Aorta (tissue), 5 donors: ENCODE measurements around the gene PHF14. TPM values are rescaled to one million over a fixed set of nuclear protein-coding genes. Genes with fewer than 3 reads are reported as not detected.

Source experiments
- ATAC-seq: fragments of 200-7000 bp; cut with Tn5 transposase; one replicate; pipeline ENCODE4 v1.9.1; 2022; ENCODE audit warnings: moderate library complexity; ENCODE audit not compliant: low FRiP score
- DNase-seq, 2 donors: peaks; one replicate each; pipeline ENCODE4 v3.0.0-alpha.2; 2020
- H3K27ac ChIP-seq, 2 donors: one replicate each; pipeline ENCODE4 v1.5.1; 2013; ENCODE audit warnings: low read length in 2 of 2, mild to moderate bottlenecking in 2 of 2, moderate library complexity in 2 of 2, control low read depth in 1 of 2, inconsistent platforms in 1 of 2, low read depth in 1 of 2
- H3K27me3 ChIP-seq, 2 donors: one replicate each; pipeline ENCODE4 v1.6.1; 2013; ENCODE audit warnings: control low read depth in 1 of 2, low read length in 1 of 2, mild to moderate bottlenecking in 1 of 2, moderate library complexity in 1 of 2; ENCODE audit not compliant: insufficient read depth in 2 of 2, control insufficient read depth in 1 of 2
- H3K36me3 ChIP-seq, 2 donors: one replicate each; pipeline ENCODE4 v1.6.1; 2013; ENCODE audit warnings: control low read depth in 1 of 2, low read length in 1 of 2, mild to moderate bottlenecking in 1 of 2; ENCODE audit not compliant: insufficient read depth in 2 of 2, control insufficient read depth in 1 of 2
- H3K4me1 ChIP-seq, 2 donors: one replicate each; pipeline ENCODE4 v1.6.1; 2013; ENCODE audit warnings: low read length in 2 of 2, control low read depth in 1 of 2, mild to moderate bottlenecking in 1 of 2, moderate library complexity in 1 of 2; ENCODE audit not compliant: insufficient read depth in 2 of 2, control insufficient read depth in 1 of 2
- H3K4me3 ChIP-seq, 2 donors: one replicate each; pipeline ENCODE4 v1.5.1; 2013; ENCODE audit warnings: low read length in 2 of 2, control low read depth in 1 of 2, mild to moderate bottlenecking in 1 of 2
- H3K9me3 ChIP-seq: one replicate; pipeline ENCODE4 v1.6.1; 2013; ENCODE audit warnings: mild to moderate bottlenecking, low read length; ENCODE audit not compliant: control insufficient read depth
- WGBS, 2 donors: extraction: QIAGEN DNeasy Blood & Tissue Kit; methylation state at CpG; one replicate each; pipeline ENCODE4 v1.1.7; 2013; 5-methylcytosine and 5-hydroxymethylcytosine counted together
- intact Hi-C, 2 donors: fragments of 100-400 bp; cut with DNase I; formaldehyde crosslinking; loops; one replicate each; pipeline versions ENCODE4 v1.14.2 to v1.15.0; 2022
- polyA plus RNA-seq, 2 donors: library from polyadenylated mRNA; stranded (reverse); fragments of 200-250 nt; gene quantifications; one replicate each; pipeline ENCODE4 v1.2.3, GENCODE V29; 2013
- total RNA-seq, 2 donors: library from RNA; stranded (reverse); fragmentation: NEBNext Ultra II Directional; extraction: Animal tissue kit (Norgen Biotek cat#: 25700); gene quantifications; one replicate each; pipeline ENCODE4 v1.2.1, GENCODE V29; 2021
- donor health status: healthy with polysubstance abuse.
- donor health status: Bipolar disorder and iron deficiency.
- donor health status: DM: no; HTN: no; CAD: no.
- donor health status: DM: no; HTN: no; CAD: no.
- donor health status: DM: yes; HTN: yes; CAD: no.

Gene PHF14
- total and polyA plus RNA-seq, 4 donors: 16.2 to 51.8 (median 36.7) TPM

- Histone ChIP-seq H3K4me1 (no peaks in the 10 kb centered on the region), H3K27me3 (no peaks in the 10 kb centered on the region), H3K4me3 (no peak overlapping the region), H3K36me3 (no peaks in the 10 kb centered on the region), H3K9me3 (no peaks in the 10 kb centered on the region), H3K27ac (no peak overlapping the region)
- ATAC-seq: no peak
- intact Hi-C loops: no loop called here
- no peak for DNase-seq
These were observed 88.4 kb downstream of the PHF14 start for GRCh38 chr7:11062110-11062509.

- H3K27me3 ChIP-seq: no peaks in the 10 kb centered on the region
- intact Hi-C loops: no loop called here
- no peak for DNase-seq
- no peak overlapping the region for H3K27ac ChIP-seq
- ATAC-seq: no peak
- no peaks in the 10 kb centered on the region for H3K36me3 ChIP-seq
- 83 to 92% methylated on average over 3 of the region's 3 CpGs for WGBS, 2 donors
- H3K9me3 ChIP-seq: no peaks in the 10 kb centered on the region
- H3K4me3 ChIP-seq: no peak overlapping the region
- H3K4me1 ChIP-seq: no peaks in the 10 kb centered on the region
These were observed 95.9 kb downstream of the PHF14 start for GRCh38 chr7:11069591-11069990.

GRCh38 chr7:11077816-11078215 is 104.1 kb downstream of the PHF14 start:
- intact Hi-C loops: no loop called here
- Histone ChIP-seq H3K27me3 (no peaks in the 10 kb centered on the region), H3K4me1 (no peaks in the 10 kb centered on the region), H3K27ac (no peak overlapping the region), H3K4me3 (no peak overlapping the region), H3K9me3 (no peaks in the 10 kb centered on the region), H3K36me3 (no peaks in the 10 kb centered on the region)
- DNase-seq (no peak), ATAC-seq (no peak)
- WGBS, 2 donors: 48 to 58% methylated on average over 2 of the region's 2 CpGs

DNA sequence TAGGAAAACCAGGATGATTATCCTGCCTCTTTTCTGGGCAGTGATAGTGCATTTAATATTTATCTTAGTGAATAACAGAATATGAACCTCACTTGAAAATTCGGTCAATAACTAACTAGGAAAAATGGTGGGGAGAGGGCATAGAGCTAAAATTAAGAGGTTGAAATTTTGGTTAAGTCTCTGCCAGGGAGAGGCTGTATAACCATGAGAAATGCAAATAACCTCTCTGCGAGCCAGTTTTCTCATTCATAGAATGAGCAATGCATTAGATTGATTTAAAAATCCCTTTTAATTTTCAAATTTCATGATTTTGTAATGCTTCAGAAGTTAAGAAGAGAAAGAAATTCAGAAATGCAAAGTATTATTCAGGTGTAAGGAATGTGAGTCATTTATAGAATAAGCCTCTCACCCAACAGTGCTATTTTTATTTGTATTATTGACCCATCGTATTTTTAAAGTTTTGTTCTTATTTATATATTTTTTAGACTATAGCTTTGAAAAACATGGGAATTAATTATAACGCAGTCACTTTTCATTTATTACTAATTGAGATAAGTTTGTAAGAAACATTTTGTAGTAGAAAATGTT is 104.7 kb downstream of the PHF14 start:
- ATAC-seq (no peak), DNase-seq (no peak)
- Histone ChIP-seq H3K4me1 (no peaks in the 10 kb centered on the region), H3K27me3 (no peaks in the 10 kb centered on the region), H3K36me3 (no peaks in the 10 kb centered on the region), H3K27ac (no peak overlapping the region), H3K9me3 (no peaks in the 10 kb centered on the region), H3K4me3 (no peak overlapping the region)
- intact Hi-C loops: no loop called here
- WGBS, 2 donors: 83 to 88% methylated on average over 4 of the region's 4 CpGs

DNA sequence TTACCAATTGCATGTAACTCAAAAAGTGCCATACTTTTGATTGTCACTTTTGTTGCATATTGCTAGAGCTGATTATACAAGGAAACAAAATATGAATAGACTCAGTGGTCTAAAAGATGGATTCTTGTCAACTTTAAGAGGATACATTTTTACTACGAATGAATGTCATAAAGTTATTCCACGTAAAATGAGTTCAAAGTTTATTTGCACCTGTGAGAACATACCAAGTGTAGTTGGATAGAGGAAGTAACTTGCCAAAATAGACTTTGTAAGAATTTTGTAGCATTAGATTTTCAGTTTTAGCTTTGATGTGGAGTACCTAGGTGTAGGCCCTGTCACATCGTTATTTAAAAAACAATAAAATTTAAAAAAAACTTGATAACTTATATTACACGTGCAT is 106.2 kb downstream of the PHF14 start:
- H3K36me3 ChIP-seq: no peaks in the 10 kb centered on the region
- no peak for ATAC-seq
- H3K4me3 ChIP-seq: no peak overlapping the region
- H3K4me1 ChIP-seq: no peaks in the 10 kb centered on the region
- no peaks in the 10 kb centered on the region for H3K9me3 ChIP-seq
- H3K27me3 ChIP-seq: no peaks in the 10 kb centered on the region
- no peak for DNase-seq
- 95 to 97% methylated on average over 4 of the region's 4 CpGs for WGBS, 2 donors
- intact Hi-C loops: no loop called here
- no peak overlapping the region for H3K27ac ChIP-seq

- H3K4me3 ChIP-seq: no peak overlapping the region
- peaks cover 0 to 1% of the 10 kb centered on the region in 2 donors for H3K4me1 ChIP-seq
- intact Hi-C loops: no loop called here
- 97 to 99% methylated on average over 3 of the region's 3 CpGs for WGBS, 2 donors
- H3K27ac ChIP-seq: no peak overlapping the region
- DNase-seq: no peak
- no peaks in the 10 kb centered on the region for H3K36me3 ChIP-seq
- H3K9me3 ChIP-seq: no peaks in the 10 kb centered on the region
- no peaks in the 10 kb centered on the region for H3K27me3 ChIP-seq
- no peak for ATAC-seq
These were observed 108.4 kb downstream of the PHF14 start for GRCh38 chr7:11082121-11082520.

DNA sequence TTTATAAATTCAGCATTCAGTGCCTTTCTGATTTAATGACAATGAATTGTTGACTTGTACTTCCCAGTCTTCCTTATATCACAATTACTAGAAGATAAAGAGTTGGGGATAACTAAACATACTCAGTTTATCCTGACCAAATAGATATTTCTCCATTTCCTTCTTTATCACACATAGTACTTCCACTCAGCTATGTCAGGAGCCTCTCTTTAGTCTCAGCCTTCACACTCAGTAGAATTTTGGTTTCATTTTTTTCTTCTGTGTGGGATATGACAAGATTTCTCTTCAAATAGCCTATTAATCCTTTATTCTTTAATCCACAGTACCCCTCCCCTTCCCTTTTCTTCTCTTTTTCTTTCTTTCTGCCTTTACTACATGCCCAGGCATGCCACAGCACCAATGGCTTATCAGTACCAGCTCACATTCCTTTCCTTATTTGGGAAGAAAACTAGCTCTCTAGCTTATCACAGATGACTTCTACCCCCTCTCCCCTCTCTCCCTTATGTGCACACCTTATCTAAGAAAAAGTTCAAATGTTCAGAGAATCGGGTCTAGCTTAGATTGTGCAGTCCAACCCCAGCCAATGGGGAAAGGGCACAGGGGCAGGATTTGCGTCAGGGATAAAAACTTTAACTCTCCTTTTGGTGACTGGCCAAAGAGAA is 109.0 kb downstream of the PHF14 start:
- Histone ChIP-seq H3K4me3 (no peak overlapping the region), H3K36me3 (no peaks in the 10 kb centered on the region), H3K9me3 (no peaks in the 10 kb centered on the region), H3K4me1 (peaks cover 0 to 1% of the 10 kb centered on the region in 2 donors), H3K27me3 (no peaks in the 10 kb centered on the region), H3K27ac (no peak overlapping the region)
- intact Hi-C loops: no loop called here
- ATAC-seq: no peak
- DNase-seq: no peak
- 51 to 61% methylated on average over 2 of the region's 2 CpGs for WGBS, 2 donors

GRCh38 chr7:11083214-11083568 is 109.5 kb downstream of the PHF14 start:
- WGBS, 2 donors: 90 to 95% methylated on average over 7 of the region's 7 CpGs
- no peaks in the 10 kb centered on the region for H3K36me3 ChIP-seq

DNA sequence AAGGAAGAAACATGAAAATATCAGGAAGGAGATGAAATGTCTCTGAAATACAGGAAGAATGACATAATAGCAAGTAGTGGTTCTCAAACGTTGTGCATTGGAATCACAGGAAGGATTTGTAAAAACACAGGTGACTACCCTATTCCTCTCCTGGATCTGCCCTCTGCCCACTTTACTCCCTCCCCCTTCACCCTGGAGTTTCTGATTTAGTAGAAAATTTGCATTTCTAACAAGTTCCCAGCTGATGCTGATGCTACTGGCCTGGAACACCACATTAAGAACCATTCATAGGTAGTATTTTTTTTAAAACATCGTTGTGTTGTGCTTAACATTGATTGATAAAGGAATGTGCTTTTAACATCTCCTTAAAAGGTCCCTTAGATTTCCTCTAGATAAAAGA is 130.9 kb downstream of the PHF14 start:
- no peak for ATAC-seq
- Histone ChIP-seq H3K4me1 (no peaks in the 10 kb centered on the region), H3K27me3 (no peaks in the 10 kb centered on the region), H3K9me3 (no peaks in the 10 kb centered on the region), H3K27ac (no peak overlapping the region), H3K4me3 (no peak overlapping the region), H3K36me3 (no peaks in the 10 kb centered on the region)
- intact Hi-C loops: no loop called here
- 47 to 62% methylated on average over 2 of the region's 2 CpGs for WGBS, 2 donors
- DNase-seq: no peak

More at GRCh38 chr7:11083214-11083568, 109.5 kb downstream of the PHF14 start:
- Histone ChIP-seq H3K4me1 (peaks cover 0 to 1% of the 10 kb centered on the region in 2 donors), H3K27me3 (no peaks in the 10 kb centered on the region), H3K4me3 (no peak overlapping the region), H3K9me3 (no peaks in the 10 kb centered on the region), H3K27ac (no peak overlapping the region)
- no peak for ATAC-seq
- no peak for DNase-seq
- intact Hi-C loops: no loop called here
